Measurements from ENCODE around the gene GCNT2.

Gene GCNT2

DNA sequence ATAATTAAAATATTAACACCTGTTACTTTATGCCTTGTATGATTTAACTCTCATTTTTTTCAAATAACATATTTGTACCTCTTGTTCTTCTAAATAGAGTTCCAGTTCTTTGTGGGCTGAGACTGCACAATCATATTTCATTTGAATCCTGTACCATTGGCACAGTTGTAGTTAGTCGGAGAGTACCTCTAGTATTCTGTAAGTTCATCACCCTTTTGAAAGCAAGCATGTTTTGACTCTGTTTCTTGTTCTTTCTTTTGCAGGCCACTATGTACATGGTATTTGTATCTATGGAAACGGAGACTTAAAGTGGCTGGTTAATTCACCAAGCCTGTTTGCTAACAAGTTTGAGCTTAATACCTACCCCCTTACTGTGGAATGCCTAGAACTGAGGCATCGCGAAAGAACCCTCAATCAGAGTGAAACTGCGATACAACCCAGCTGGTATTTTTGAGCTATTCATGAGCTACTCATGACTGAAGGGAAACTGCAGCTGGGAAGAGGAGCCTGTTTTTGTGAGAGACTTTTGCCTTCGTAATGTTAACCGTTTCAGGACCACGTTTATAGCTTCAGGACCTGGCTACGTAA is 105.1 kb downstream of the GCNT2 start:
- Histone ChIP-seq H4K20me1 (ENCODE audit: insufficient read depth, low read length) (no peaks in the 10 kb centered on the region), H3K9ac (ENCODE audit: low read depth, low read length) (no peak overlapping the region), H3K27ac (ENCODE audit: low read length) (no peak overlapping the region), H3K79me2 (ENCODE audit: insufficient read depth, low read length) (no peaks in the 10 kb centered on the region), H3K4me3 (ENCODE audit: low read depth in 1 of 2, low read length in 2 of 2) (no peak overlapping the region), H3K9me3 (ENCODE audit: insufficient read depth, low read length, severe bottlenecking) (peaks cover 4% of the 10 kb centered on the region), H3K4me2 (ENCODE audit: insufficient read depth, low read length) (no peak overlapping the region), H3K4me1 (ENCODE audit: insufficient read depth, low read length) (no peaks in the 10 kb centered on the region), H3K36me3 (ENCODE audit: insufficient read depth, low read length) (peaks cover 3% of the 10 kb centered on the region; the same call in 1 of the 2 replicates), H3K27me3 (ENCODE audit: insufficient read depth, low read length, poor library complexity) (no peaks in the 10 kb centered on the region), H2AFZ (ENCODE audit: low read depth, low read length) (no peak overlapping the region)
- DNase-seq (no peak), ATAC-seq (ENCODE audit: insufficient read depth, low read depth) (no peak)
- TF ChIP-seq EZH2 (IDR thresholded peaks at IDR 0.05; ENCODE audit: borderline replicate concordance, low read depth, low read length, severe bottlenecking) (no peak), CTCF (IDR thresholded peaks at IDR 0.05; ENCODE audit: borderline replicate concordance, extremely low read depth, low read length, poor library complexity, severe bottlenecking) (no peak)

- Histone ChIP-seq H4K20me1 (ENCODE audit: insufficient read depth, low read length) (no peaks in the 10 kb centered on the region), H3K4me2 (ENCODE audit: insufficient read depth, low read length) (no peak overlapping the region), H3K79me2 (ENCODE audit: insufficient read depth, low read length) (no peaks in the 10 kb centered on the region), H3K4me3 (ENCODE audit: low read depth in 1 of 2, low read length in 2 of 2) (no peak overlapping the region), H3K27ac (ENCODE audit: low read length) (no peak overlapping the region), H3K4me1 (ENCODE audit: insufficient read depth, low read length) (no peaks in the 10 kb centered on the region), H2AFZ (ENCODE audit: low read depth, low read length) (no peak overlapping the region), H3K36me3 (ENCODE audit: insufficient read depth, low read length) (peaks cover 3% of the 10 kb centered on the region; the same call in 1 of the 2 replicates), H3K27me3 (ENCODE audit: insufficient read depth, low read length, poor library complexity) (no peaks in the 10 kb centered on the region), H3K9ac (ENCODE audit: low read depth, low read length) (no peak overlapping the region), H3K9me3 (ENCODE audit: insufficient read depth, low read length, severe bottlenecking) (peaks cover 4% of the 10 kb centered on the region)
- no peak for TF ChIP-seq EZH2 (IDR thresholded peaks at IDR 0.05; ENCODE audit: borderline replicate concordance, low read depth, low read length, severe bottlenecking)
- TF ChIP-seq CTCF (IDR thresholded peaks at IDR 0.05; ENCODE audit: borderline replicate concordance, extremely low read depth, low read length, poor library complexity, severe bottlenecking), result no peak
- no peak for DNase-seq
- ATAC-seq (ENCODE audit: insufficient read depth, low read depth), result no peak
These were observed 106.6 kb downstream of the GCNT2 start for GRCh38 chr6:10627800-10628199.

DNA sequence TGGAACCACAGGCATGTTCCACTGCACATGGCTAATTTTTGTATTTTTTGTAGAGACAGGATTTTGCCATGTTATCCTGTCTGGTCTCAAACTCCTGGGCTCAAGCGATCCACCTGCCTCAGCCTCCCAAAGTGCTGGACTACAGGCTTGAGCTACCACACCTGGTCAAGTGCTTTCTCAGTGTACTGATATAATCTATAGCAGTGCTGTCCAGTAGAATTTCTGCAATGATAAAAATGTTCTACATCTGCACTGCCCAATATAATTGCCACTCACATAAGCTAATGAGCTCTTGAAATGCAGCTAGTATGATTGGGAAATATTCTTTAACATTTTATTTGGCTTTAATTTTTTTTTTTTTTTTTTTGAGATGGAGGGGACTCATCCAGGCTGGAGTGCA is 109.0 kb downstream of the GCNT2 start:
- no peak overlapping the region for H3K4me3 ChIP-seq (ENCODE audit: low read depth in 1 of 2, low read length in 2 of 2)
- no peak overlapping the region for H2AFZ ChIP-seq (ENCODE audit: low read depth, low read length)
- H3K4me2 ChIP-seq (ENCODE audit: insufficient read depth, low read length), result no peak overlapping the region
- TF ChIP-seq EZH2 (IDR thresholded peaks at IDR 0.05; ENCODE audit: borderline replicate concordance, low read depth, low read length, severe bottlenecking) (no peak), CTCF (IDR thresholded peaks at IDR 0.05; ENCODE audit: borderline replicate concordance, extremely low read depth, low read length, poor library complexity, severe bottlenecking) (no peak)
- H3K27ac ChIP-seq (ENCODE audit: low read length), result no peak overlapping the region
- no peaks in the 10 kb centered on the region for H4K20me1 ChIP-seq (ENCODE audit: insufficient read depth, low read length)
- ATAC-seq (ENCODE audit: insufficient read depth, low read depth) (no peak), DNase-seq (no peak)
- H3K79me2 ChIP-seq (ENCODE audit: insufficient read depth, low read length), result no peaks in the 10 kb centered on the region
- no peak overlapping the region for H3K9ac ChIP-seq (ENCODE audit: low read depth, low read length)
- H3K9me3 ChIP-seq (ENCODE audit: insufficient read depth, low read length, severe bottlenecking), result no peaks in the 10 kb centered on the region
- H3K4me1 ChIP-seq (ENCODE audit: insufficient read depth, low read length), result no peaks in the 10 kb centered on the region
- H3K36me3 ChIP-seq (ENCODE audit: insufficient read depth, low read length), result no peaks in the 10 kb centered on the region
- no peaks in the 10 kb centered on the region for H3K27me3 ChIP-seq (ENCODE audit: insufficient read depth, low read length, poor library complexity)

Data from DND-41 (cell line).